ENCODE measurements around the gene USP22. TPM values are rescaled to one million over a fixed set of nuclear protein-coding genes. Genes with fewer than 3 reads are reported as not detected.

USP22 gene
- total and polyA plus RNA-seq, 4 experiments from 2014 or later, result 14.4 to 140 (median 86.4) TPM

GRCh38 chr17:20966870-20967269 is 75.9 kb downstream of the USP22 start:
- Mint-ChIP-seq H3K27ac (no peak overlapping the region), H3K4me1 (peaks cover 0 to 7% (median 1%) of the 10 kb centered on the region in 4 donors), H3K9me3 (peaks cover 0 to 4% (median 0%) of the 10 kb centered on the region in 8 donors), H3K36me3 (no peaks in the 10 kb centered on the region), H3K27me3 (peaks cover 10 to 15% of the 10 kb centered on the region in 2 donors), H3K4me3 (no peak overlapping the region)
- Histone ChIP-seq H3K9me3 (ENCODE audit: control insufficient read depth in 1 of 2, low read length in 2 of 2) (no peaks in the 10 kb centered on the region), H3K36me3 (ENCODE audit: insufficient read depth, low read length) (no peaks in the 10 kb centered on the region), H3K4me3 (ENCODE audit: low read length in 2 of 2) (no peak overlapping the region), H3K4me1 (ENCODE audit: insufficient read depth, low read length) (no peaks in the 10 kb centered on the region), H3K27ac (ENCODE audit: low read depth, low read length) (no peak overlapping the region), H3K27me3 (ENCODE audit: insufficient read depth, low read length) (no peaks in the 10 kb centered on the region)
- ChIA-PET CTCF (ENCODE audit: partially characterized antibody) (no interaction called here), POLR2A (ENCODE audit: partially characterized antibody) (no interaction called here)
- peak in 2 of 5 donors; percentile 4 to 8 for DNase-seq
- intact Hi-C loops (cut with micrococcal nuclease), result no loop called here

DNA sequence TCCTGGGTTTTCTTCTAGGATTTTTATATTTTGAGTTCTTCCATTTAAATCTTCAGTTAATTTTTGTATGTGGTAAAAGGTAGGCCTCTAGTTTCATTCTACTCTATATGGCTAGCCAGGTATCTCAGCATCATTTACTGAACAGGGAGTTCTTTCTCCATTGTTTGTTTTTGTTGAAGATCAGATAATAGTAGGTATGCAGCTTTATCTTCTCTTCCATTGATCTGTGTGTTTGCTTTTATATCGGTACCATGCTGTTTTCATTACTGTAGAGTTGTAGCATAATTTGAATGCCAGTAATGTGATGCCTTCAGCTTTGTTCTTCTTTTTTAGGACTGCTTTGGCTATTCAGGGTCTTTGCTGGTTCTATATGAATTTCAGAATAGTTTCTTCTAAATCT is 77.3 kb downstream of the USP22 start:
- DNase-seq, result no peak
- ChIA-PET POLR2A (ENCODE audit: partially characterized antibody) (no interaction called here), CTCF (ENCODE audit: partially characterized antibody) (no interaction called here)
- no peaks in the 10 kb centered on the region for H3K4me1 ChIP-seq (ENCODE audit: insufficient read depth, low read length)
- Mint-ChIP-seq H3K27ac (no peak overlapping the region), H3K36me3 (no peaks in the 10 kb centered on the region), H3K4me1 (peaks cover 0 to 7% (median 1%) of the 10 kb centered on the region in 4 donors), H3K27me3 (peaks cover 12 to 16% of the 10 kb centered on the region in 2 donors), H3K9me3 (peaks cover 0 to 4% (median 0%) of the 10 kb centered on the region in 8 donors), H3K4me3 (no peak overlapping the region)
- no peaks in the 10 kb centered on the region for H3K9me3 ChIP-seq (ENCODE audit: control insufficient read depth in 1 of 2, low read length in 2 of 2)
- no peak overlapping the region for H3K27ac ChIP-seq (ENCODE audit: low read depth, low read length)
- H3K36me3 ChIP-seq (ENCODE audit: insufficient read depth, low read length), result no peaks in the 10 kb centered on the region
- intact Hi-C loops (cut with micrococcal nuclease), result no loop called here
- no peaks in the 10 kb centered on the region for H3K27me3 ChIP-seq (ENCODE audit: insufficient read depth, low read length)
- no peak overlapping the region for H3K4me3 ChIP-seq (ENCODE audit: low read length in 2 of 2)

- H3K27me3 Mint-ChIP-seq, result peaks cover 19 to 22% of the 10 kb centered on the region in 2 donors
- no peaks in the 10 kb centered on the region for H3K9me3 ChIP-seq (ENCODE audit: control insufficient read depth in 1 of 2, low read length in 2 of 2)
- no peak overlapping the region for H3K27ac Mint-ChIP-seq
- H3K36me3 ChIP-seq (ENCODE audit: insufficient read depth, low read length), result no peaks in the 10 kb centered on the region
- no peak for DNase-seq
- H3K4me3 Mint-ChIP-seq, result no peak overlapping the region
- no peaks in the 10 kb centered on the region for H3K4me1 ChIP-seq (ENCODE audit: insufficient read depth, low read length)
- ChIA-PET CTCF (ENCODE audit: partially characterized antibody) (no interaction called here), POLR2A (ENCODE audit: partially characterized antibody) (no interaction called here)
- H3K9me3 Mint-ChIP-seq, result peaks cover 0 to 4% (median 0%) of the 10 kb centered on the region in 8 donors
- no peaks in the 10 kb centered on the region for H3K36me3 Mint-ChIP-seq
- no peaks in the 10 kb centered on the region for H3K4me1 Mint-ChIP-seq
- H3K27ac ChIP-seq (ENCODE audit: low read depth, low read length), result no peak overlapping the region
- intact Hi-C loops (cut with micrococcal nuclease), result no loop called here
- H3K4me3 ChIP-seq (ENCODE audit: low read length in 2 of 2), result no peak overlapping the region
- H3K27me3 ChIP-seq (ENCODE audit: insufficient read depth, low read length), result no peaks in the 10 kb centered on the region
These were observed 81.2 kb downstream of the USP22 start for GRCh38 chr17:20961586-20961985.

- peaks cover 19 to 22% of the 10 kb centered on the region in 2 donors for H3K27me3 Mint-ChIP-seq
- no peaks in the 10 kb centered on the region for H3K36me3 Mint-ChIP-seq
- POLR2A ChIA-PET (ENCODE audit: partially characterized antibody), result no interaction called here
- H3K27ac ChIP-seq (ENCODE audit: low read depth, low read length), result no peak overlapping the region
- no peak overlapping the region for H3K27ac Mint-ChIP-seq
- intact Hi-C loops (cut with micrococcal nuclease), result no loop called here
- peaks cover 0 to 4% (median 0%) of the 10 kb centered on the region in 8 donors for H3K9me3 Mint-ChIP-seq
- no peak for DNase-seq
- H3K4me1 Mint-ChIP-seq, result no peaks in the 10 kb centered on the region
- no peaks in the 10 kb centered on the region for H3K36me3 ChIP-seq (ENCODE audit: insufficient read depth, low read length)
- no peak overlapping the region for H3K4me3 Mint-ChIP-seq
- CTCF ChIA-PET (ENCODE audit: partially characterized antibody), result no interaction called here
- H3K9me3 ChIP-seq (ENCODE audit: control insufficient read depth in 1 of 2, low read length in 2 of 2), result no peaks in the 10 kb centered on the region
- H3K4me3 ChIP-seq (ENCODE audit: low read length in 2 of 2), result no peak overlapping the region
- H3K27me3 ChIP-seq (ENCODE audit: insufficient read depth, low read length), result no peaks in the 10 kb centered on the region
- H3K4me1 ChIP-seq (ENCODE audit: insufficient read depth, low read length), result no peaks in the 10 kb centered on the region
These were observed 81.9 kb downstream of the USP22 start for GRCh38 chr17:20960871-20961270.

DNA sequence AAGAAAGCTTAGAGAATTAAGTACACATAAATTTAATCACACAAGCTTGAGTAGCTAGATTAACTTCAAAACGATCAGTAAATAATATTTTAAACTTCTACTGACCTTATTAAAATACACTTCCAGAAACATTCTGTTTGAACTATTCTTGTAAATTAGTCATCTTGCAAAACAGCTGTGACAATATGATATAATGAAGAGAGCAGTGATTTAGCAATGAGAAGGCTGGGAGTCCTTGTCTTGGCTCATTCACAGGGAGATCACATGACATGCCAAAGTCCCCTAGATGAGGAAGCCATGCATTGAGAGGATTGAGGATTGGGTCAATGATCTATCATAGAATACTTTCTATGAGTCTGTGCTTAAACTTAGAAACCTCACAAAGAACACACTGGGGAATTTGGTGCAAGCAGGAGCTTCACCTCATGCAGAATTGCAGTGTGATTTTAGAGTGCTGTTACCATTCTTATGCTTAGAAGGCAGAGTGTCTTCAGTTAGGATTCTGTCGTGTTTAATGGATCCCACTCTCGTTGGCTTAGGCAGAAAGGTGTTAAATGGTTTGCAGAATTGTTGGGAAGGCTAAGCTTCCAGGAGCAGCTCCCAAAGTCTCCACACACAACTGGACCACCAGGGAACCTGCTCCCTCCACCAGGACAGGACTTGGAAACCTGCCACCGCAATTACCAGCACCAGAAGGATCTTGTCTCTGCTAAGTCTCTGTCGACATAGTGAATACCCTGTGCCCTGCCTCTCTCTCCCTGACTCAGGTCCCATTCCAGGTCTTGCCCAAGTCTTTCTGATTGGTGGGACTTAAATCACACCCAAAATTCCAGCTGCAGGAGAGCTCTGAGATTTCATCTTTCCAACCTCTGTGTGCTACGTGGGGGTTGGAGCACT is 87.1 kb downstream of the USP22 start:
- ChIA-PET CTCF (ENCODE audit: partially characterized antibody) (no interaction called here), POLR2A (ENCODE audit: partially characterized antibody) (no interaction called here)
- no peaks in the 10 kb centered on the region for H3K36me3 ChIP-seq (ENCODE audit: insufficient read depth, low read length)
- H3K9me3 Mint-ChIP-seq, result no peaks in the 10 kb centered on the region
- no peak overlapping the region for H3K27ac ChIP-seq (ENCODE audit: low read depth, low read length)
- H3K36me3 Mint-ChIP-seq, result no peaks in the 10 kb centered on the region
- H3K4me1 ChIP-seq (ENCODE audit: insufficient read depth, low read length), result no peaks in the 10 kb centered on the region
- DNase-seq, result no peak
- no peak overlapping the region for H3K27ac Mint-ChIP-seq
- no peak overlapping the region for H3K4me3 Mint-ChIP-seq
- intact Hi-C loops (cut with micrococcal nuclease), result no loop called here
- H3K27me3 Mint-ChIP-seq, result peaks cover 16 to 29% of the 10 kb centered on the region in 2 donors
- H3K9me3 ChIP-seq (ENCODE audit: control insufficient read depth in 1 of 2, low read length in 2 of 2), result no peaks in the 10 kb centered on the region
- no peak overlapping the region for H3K4me3 ChIP-seq (ENCODE audit: low read length in 2 of 2)
- H3K27me3 ChIP-seq (ENCODE audit: insufficient read depth, low read length), result no peaks in the 10 kb centered on the region
- no peaks in the 10 kb centered on the region for H3K4me1 Mint-ChIP-seq

DNA sequence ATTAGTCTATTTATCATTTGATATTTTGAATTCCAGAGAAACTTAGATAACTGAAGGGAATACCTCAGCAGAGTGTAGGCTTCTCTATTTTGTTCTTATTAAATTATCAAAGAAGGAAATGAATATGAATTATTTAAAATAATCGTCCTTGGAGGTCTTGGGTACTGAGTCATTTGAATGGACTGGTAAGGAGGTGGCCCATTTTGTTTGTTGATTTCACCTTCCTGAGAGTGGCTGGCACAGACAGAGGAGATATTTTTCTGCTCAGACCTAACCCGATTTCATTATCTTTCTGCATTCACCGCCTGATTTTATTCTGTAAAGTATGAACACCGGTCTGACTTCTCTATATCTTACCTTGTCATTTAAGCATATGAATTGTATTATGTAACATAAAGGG is 88.0 kb downstream of the USP22 start:
- intact Hi-C loops (cut with micrococcal nuclease), result no loop called here
- Mint-ChIP-seq H3K36me3 (no peaks in the 10 kb centered on the region), H3K4me1 (no peaks in the 10 kb centered on the region), H3K4me3 (no peak overlapping the region), H3K9me3 (no peaks in the 10 kb centered on the region), H3K27me3 (peaks cover 16 to 32% of the 10 kb centered on the region in 2 donors), H3K27ac (no peak overlapping the region)
- H3K4me3 ChIP-seq (ENCODE audit: low read length in 2 of 2), result no peak overlapping the region
- ChIA-PET POLR2A (ENCODE audit: partially characterized antibody) (no interaction called here), CTCF (ENCODE audit: partially characterized antibody) (no interaction called here)
- H3K36me3 ChIP-seq (ENCODE audit: insufficient read depth, low read length), result no peaks in the 10 kb centered on the region
- H3K27ac ChIP-seq (ENCODE audit: low read depth, low read length), result no peak overlapping the region
- DNase-seq, result no peak
- H3K9me3 ChIP-seq (ENCODE audit: control insufficient read depth in 1 of 2, low read length in 2 of 2), result no peaks in the 10 kb centered on the region
- no peaks in the 10 kb centered on the region for H3K4me1 ChIP-seq (ENCODE audit: insufficient read depth, low read length)
- H3K27me3 ChIP-seq (ENCODE audit: insufficient read depth, low read length), result no peaks in the 10 kb centered on the region

GRCh38 chr17:20952183-20952582 is 90.6 kb downstream of the USP22 start:
- intact Hi-C loops (cut with micrococcal nuclease), result no loop called here
- CTCF ChIA-PET (ENCODE audit: partially characterized antibody), result no interaction called here
- DNase-seq, result no peak
- no peak overlapping the region for H3K4me3 ChIP-seq (ENCODE audit: low read length in 2 of 2)
- H3K4me1 ChIP-seq (ENCODE audit: insufficient read depth, low read length), result no peaks in the 10 kb centered on the region
- no peaks in the 10 kb centered on the region for H3K36me3 ChIP-seq (ENCODE audit: insufficient read depth, low read length)
- POLR2A ChIA-PET (ENCODE audit: partially characterized antibody), result no interaction called here
- H3K27ac ChIP-seq (ENCODE audit: low read depth, low read length), result no peak overlapping the region
- no peaks in the 10 kb centered on the region for H3K4me1 Mint-ChIP-seq
- H3K9me3 ChIP-seq (ENCODE audit: control insufficient read depth in 1 of 2, low read length in 2 of 2), result no peaks in the 10 kb centered on the region
- no peaks in the 10 kb centered on the region for H3K27me3 ChIP-seq (ENCODE audit: insufficient read depth, low read length)
- no peak overlapping the region for H3K27ac Mint-ChIP-seq
- H3K9me3 Mint-ChIP-seq, result no peaks in the 10 kb centered on the region
- H3K27me3 Mint-ChIP-seq, result peaks cover 17 to 29% of the 10 kb centered on the region in 2 donors
- H3K4me3 Mint-ChIP-seq, result no peak overlapping the region
- H3K36me3 Mint-ChIP-seq, result no peaks in the 10 kb centered on the region
